ENCODE data around the gene SEC16B. TPM values are rescaled to one million over a fixed set of nuclear protein-coding genes. Genes with fewer than 3 reads are reported as not detected.

The SEC16B gene
- total RNA-seq, 1 experiment from 2014 or later: 0.07 TPM

- Histone ChIP-seq H3K4me2 (ENCODE audit: low read length) (peak overlapping the region; percentile 73), H4K20me1 (ENCODE audit: low read length) (no peaks in the 10 kb centered on the region), H3K4me1 (ENCODE audit: insufficient read depth, low read length) (peaks cover 11% of the 10 kb centered on the region), H3F3A (ENCODE audit: low read length, unreplicated experiment) (no peaks in the 10 kb centered on the region), H3K36me3 (ENCODE audit: low read depth, low read length) (no peaks in the 10 kb centered on the region), H3K9me3 (ENCODE audit: low read length) (no peaks in the 10 kb centered on the region), H3K79me2 (ENCODE audit: low read length) (no peaks in the 10 kb centered on the region), H3K9me2 (replicated peaks; ENCODE audit: low read length) (no peaks in the 10 kb centered on the region), H3K27me3 (ENCODE audit: low read length) (no peaks in the 10 kb centered on the region), H3K4me3 (ENCODE audit: low read length) (no peak overlapping the region), H3K27ac (ENCODE audit: low read length) (peak overlapping the region; percentile 45; the same call in 1 of the 2 replicates), H3K9ac (ENCODE audit: low read length) (no peak overlapping the region), H2AFZ (ENCODE audit: low read length) (no peak overlapping the region)
- POLR2A ChIA-PET (ENCODE audit: unreplicated experiment): interaction anchor here (0.6 kb wide), 1 partner anchor 379 kb away, joined by 5 read pairs; no protein-coding TSS in a partner anchor
- CTCF ChIA-PET: interaction anchor here (0.6 to 1.0 kb wide), 2 partner anchors 27 to 227 kb away, joined by 3 to 4 read pairs; no protein-coding TSS in a partner anchor
- DNase-seq: peak; percentile 59
- TF ChIP-seq CTCF (conservative IDR thresholded peaks at IDR 0.05; ENCODE audit: low read depth, low read length) (no peak), EZH2 (IDR thresholded peaks at IDR 0.05; ENCODE audit: low read length, unreplicated experiment) (no peak), EZH2phosphoT487 (IDR thresholded peaks at IDR 0.05; ENCODE audit: borderline replicate concordance, low read length) (no peak)
- intact Hi-C loops (cut with micrococcal nuclease): no loop called here
- ATAC-seq: peak; percentile 88
- no TSS peak for BruUV-seq (replicated peaks)
Measured at GRCh38 chr1:178004926-178005391, 35.1 kb upstream of the SEC16B start.

DNA sequence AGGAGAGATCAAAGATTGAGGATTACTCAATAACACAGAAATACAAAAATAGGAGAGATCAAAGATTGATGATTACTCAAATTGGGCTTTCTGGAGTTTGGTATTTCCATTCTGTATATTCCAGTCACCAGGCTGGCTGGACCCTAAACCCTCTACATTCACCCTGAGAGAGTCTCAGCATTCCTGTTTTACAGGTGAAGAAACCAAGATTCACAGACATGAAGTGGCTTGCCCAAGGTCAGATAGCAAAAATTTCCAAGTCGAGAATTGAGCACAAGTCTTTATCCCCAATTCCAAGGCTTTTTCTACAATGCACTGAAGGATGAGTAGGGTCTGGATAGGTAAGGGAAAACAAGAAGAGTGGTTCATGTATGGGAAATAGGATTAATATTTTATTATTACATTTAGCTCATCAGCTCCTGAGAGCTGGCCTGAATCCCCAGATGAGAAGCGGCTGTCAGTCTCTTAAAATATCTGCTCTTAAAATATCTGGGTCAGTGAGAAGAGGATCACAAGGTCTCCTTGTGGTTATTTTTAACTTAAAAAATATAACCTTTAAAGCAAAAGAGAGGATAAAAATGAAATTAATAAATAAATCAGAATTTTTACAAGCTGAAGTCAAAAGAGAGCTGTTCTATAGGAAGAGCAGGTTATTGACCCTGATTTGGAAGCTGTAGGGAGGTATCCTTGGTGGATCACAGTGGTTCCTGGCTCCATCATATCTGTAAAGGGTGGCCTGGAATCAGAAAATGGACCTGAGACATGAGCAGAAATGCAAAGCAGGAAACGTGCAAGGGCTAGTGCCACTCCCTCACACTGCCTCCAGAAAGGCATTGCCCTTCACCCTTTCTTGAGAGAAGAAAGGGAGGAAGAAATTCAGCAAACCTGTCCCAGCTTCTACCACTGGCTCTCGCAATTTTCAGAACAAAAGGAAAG lies 29.1 kb upstream of the SEC16B start:
- Histone ChIP-seq H3F3A (ENCODE audit: low read length, unreplicated experiment) (no peaks in the 10 kb centered on the region), H3K9me3 (ENCODE audit: low read length) (no peaks in the 10 kb centered on the region), H3K27me3 (ENCODE audit: low read length) (no peaks in the 10 kb centered on the region), H3K9me2 (replicated peaks; ENCODE audit: low read length) (no peaks in the 10 kb centered on the region), H3K4me2 (ENCODE audit: low read length) (no peak overlapping the region), H3K27ac (ENCODE audit: low read length) (no peak overlapping the region), H3K9ac (ENCODE audit: low read length) (no peak overlapping the region), H3K4me1 (ENCODE audit: insufficient read depth, low read length) (no peaks in the 10 kb centered on the region), H3K79me2 (ENCODE audit: low read length) (no peaks in the 10 kb centered on the region), H4K20me1 (ENCODE audit: low read length) (no peaks in the 10 kb centered on the region), H2AFZ (ENCODE audit: low read length) (no peak overlapping the region), H3K36me3 (ENCODE audit: low read depth, low read length) (no peaks in the 10 kb centered on the region), H3K4me3 (ENCODE audit: low read length) (no peak overlapping the region)
- ATAC-seq (no peak), DNase-seq (no peak)
- no TSS peak for BruUV-seq (replicated peaks)
- TF ChIP-seq EZH2 (IDR thresholded peaks at IDR 0.05; ENCODE audit: low read length, unreplicated experiment) (no peak), EZH2phosphoT487 (IDR thresholded peaks at IDR 0.05; ENCODE audit: borderline replicate concordance, low read length) (no peak), CTCF (conservative IDR thresholded peaks at IDR 0.05; ENCODE audit: low read depth, low read length) (no peak)
- ChIA-PET POLR2A (ENCODE audit: unreplicated experiment) (no interaction called here), CTCF (no interaction called here)
- intact Hi-C loops (cut with micrococcal nuclease): no loop called here

- Histone ChIP-seq H3K36me3 (ENCODE audit: low read depth, low read length) (no peaks in the 10 kb centered on the region), H3K4me2 (ENCODE audit: low read length) (no peak overlapping the region), H3K4me1 (ENCODE audit: insufficient read depth, low read length) (no peaks in the 10 kb centered on the region), H3K9me3 (ENCODE audit: low read length) (no peaks in the 10 kb centered on the region), H3K27me3 (ENCODE audit: low read length) (no peaks in the 10 kb centered on the region), H3K79me2 (ENCODE audit: low read length) (no peaks in the 10 kb centered on the region), H3K27ac (ENCODE audit: low read length) (no peak overlapping the region), H3K9ac (ENCODE audit: low read length) (no peak overlapping the region), H3K9me2 (replicated peaks; ENCODE audit: low read length) (no peaks in the 10 kb centered on the region), H2AFZ (ENCODE audit: low read length) (no peak overlapping the region), H3F3A (ENCODE audit: low read length, unreplicated experiment) (no peaks in the 10 kb centered on the region), H3K4me3 (ENCODE audit: low read length) (no peak overlapping the region), H4K20me1 (ENCODE audit: low read length) (no peaks in the 10 kb centered on the region)
- no peak for TF ChIP-seq EZH2 (IDR thresholded peaks at IDR 0.05; ENCODE audit: low read length, unreplicated experiment)
- no peak for TF ChIP-seq EZH2phosphoT487 (IDR thresholded peaks at IDR 0.05; ENCODE audit: borderline replicate concordance, low read length)
- TF ChIP-seq CTCF (conservative IDR thresholded peaks at IDR 0.05; ENCODE audit: low read depth, low read length): no peak
- intact Hi-C loops (cut with micrococcal nuclease): no loop called here
- BruUV-seq (replicated peaks): no TSS peak
- DNase-seq: no peak
- ChIA-PET CTCF (no interaction called here), POLR2A (ENCODE audit: unreplicated experiment) (no interaction called here)
- no peak for ATAC-seq
Measured at GRCh38 chr1:177996957-177997356, 27.1 kb upstream of the SEC16B start.
